Keratinocyte (primary cell): ENCODE results near the gene CTNNBL1.

Experiments used
- EZH2 ChIP-seq: IDR thresholded peaks from one replicate; pipeline ENCODE4 v1.6.1; 2012; ENCODE audit warnings: inconsistent platforms, mild to moderate bottlenecking, low read length, moderate library complexity
- TF ChIP-seq, protein P1 (sequence below), 3 experiments: IDR thresholded peaks in 1 of 3; conservative IDR thresholded peaks in 1 of 3; optimal IDR thresholded peaks in 1 of 3; 2 replicates in 2 of 3; 3 replicates in 1 of 3; pipeline versions ENCODE3 to v1.5.1; 2011; ENCODE audit warnings: low read length in 3 of 3, mild to moderate bottlenecking in 3 of 3, moderate library complexity in 2 of 3, control low read depth in 1 of 3, inconsistent platforms in 1 of 3; ENCODE audit not compliant: insufficient read depth in 2 of 3; ENCODE audit errors: extremely low read depth in 1 of 3

DNA sequence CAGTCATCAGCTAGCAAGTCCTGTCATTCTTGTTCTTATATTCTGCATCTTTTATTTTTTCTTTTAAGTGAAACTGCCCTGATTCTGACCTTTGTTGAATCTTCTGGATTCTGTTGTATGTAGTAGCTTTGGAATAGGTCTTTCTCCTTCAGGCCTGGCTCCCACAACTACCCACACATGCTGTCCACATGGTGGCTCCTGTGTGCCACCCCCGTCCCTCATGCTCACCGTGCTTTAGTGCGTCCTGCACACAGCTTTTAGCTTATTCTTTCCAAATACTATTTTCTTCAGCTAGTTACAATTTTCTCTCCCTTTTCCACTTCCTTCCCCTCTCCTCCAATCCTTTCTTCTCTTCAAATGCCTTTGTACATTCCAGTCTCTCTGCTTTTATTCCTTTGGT lies 61.8 kb downstream of the CTNNBL1 start:
- TF ChIP-seq, protein P1, sequence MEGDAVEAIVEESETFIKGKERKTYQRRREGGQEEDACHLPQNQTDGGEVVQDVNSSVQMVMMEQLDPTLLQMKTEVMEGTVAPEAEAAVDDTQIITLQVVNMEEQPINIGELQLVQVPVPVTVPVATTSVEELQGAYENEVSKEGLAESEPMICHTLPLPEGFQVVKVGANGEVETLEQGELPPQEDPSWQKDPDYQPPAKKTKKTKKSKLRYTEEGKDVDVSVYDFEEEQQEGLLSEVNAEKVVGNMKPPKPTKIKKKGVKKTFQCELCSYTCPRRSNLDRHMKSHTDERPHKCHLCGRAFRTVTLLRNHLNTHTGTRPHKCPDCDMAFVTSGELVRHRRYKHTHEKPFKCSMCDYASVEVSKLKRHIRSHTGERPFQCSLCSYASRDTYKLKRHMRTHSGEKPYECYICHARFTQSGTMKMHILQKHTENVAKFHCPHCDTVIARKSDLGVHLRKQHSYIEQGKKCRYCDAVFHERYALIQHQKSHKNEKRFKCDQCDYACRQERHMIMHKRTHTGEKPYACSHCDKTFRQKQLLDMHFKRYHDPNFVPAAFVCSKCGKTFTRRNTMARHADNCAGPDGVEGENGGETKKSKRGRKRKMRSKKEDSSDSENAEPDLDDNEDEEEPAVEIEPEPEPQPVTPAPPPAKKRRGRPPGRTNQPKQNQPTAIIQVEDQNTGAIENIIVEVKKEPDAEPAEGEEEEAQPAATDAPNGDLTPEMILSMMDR (optimal IDR thresholded peaks at IDR 0.05 in 1 of 3, IDR thresholded peaks at IDR 0.05 in 1 of 3, conservative IDR thresholded peaks at IDR 0.05 in 1 of 3; ENCODE audit: extremely low read depth in 1 of 3, insufficient read depth in 2 of 3, low read length in 3 of 3) = peak in 1 of 3 experiments; percentile 31
- no peak for TF ChIP-seq EZH2
